ENCODE results near the gene UBAP1L. TPM values are rescaled to one million over a fixed set of nuclear protein-coding genes. Genes with fewer than 3 reads are reported as not detected.

Gene UBAP1L
- total and polyA plus RNA-seq, 4 experiments from 2014 or later: 0.86 to 16.6 (median 15.2) TPM; not detected in 1

DNA sequence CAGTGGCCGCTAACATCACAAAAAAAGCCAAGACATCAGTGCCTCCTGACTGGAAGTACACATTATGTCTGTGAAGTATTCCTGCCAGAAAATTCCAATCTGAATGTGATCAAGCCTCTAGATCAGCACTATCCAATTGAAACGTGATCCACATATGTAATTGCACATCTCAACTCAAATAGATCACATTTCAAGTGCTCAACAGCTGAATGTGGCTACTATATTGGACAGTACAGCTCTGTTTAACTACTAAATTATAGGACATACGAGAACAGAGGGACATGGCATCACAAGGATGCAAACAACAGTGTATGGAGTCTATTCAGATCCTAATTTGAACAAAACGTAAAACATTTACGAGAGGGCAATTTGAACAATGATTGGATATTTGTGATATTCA lies 542 bp upstream of the UBAP1L start:
- Mint-ChIP-seq H3K27ac (peak overlapping the region in 1 of 7 donors; percentile 1), H3K4me1 (peaks cover 0 to 5% (median 3%) of the 10 kb centered on the region in 4 donors), H3K9me3 (no peaks in the 10 kb centered on the region), H3K27me3 (no peaks in the 10 kb centered on the region), H3K4me3 (no peak overlapping the region), H3K36me3 (peaks cover 34 to 73% of the 10 kb centered on the region in 2 donors)
- H3K36me3 ChIP-seq (ENCODE audit: insufficient read depth, low read length): peaks cover 42% of the 10 kb centered on the region
- ChIA-PET CTCF (ENCODE audit: partially characterized antibody) (no interaction called here), POLR2A (ENCODE audit: partially characterized antibody) (interaction anchor here (1.1 kb wide), 1 partner anchor 189 kb away, joined by 4 read pairs; the partner anchor contains the start of gene RNU5B-1)
- no peaks in the 10 kb centered on the region for H3K27me3 ChIP-seq (ENCODE audit: insufficient read depth, low read length)
- H3K27ac ChIP-seq (ENCODE audit: low read depth, low read length): no peak overlapping the region
- no peaks in the 10 kb centered on the region for H3K9me3 ChIP-seq (ENCODE audit: control insufficient read depth in 1 of 2, low read length in 2 of 2)
- no peak overlapping the region for H3K4me3 ChIP-seq (ENCODE audit: low read length in 2 of 2)
- intact Hi-C loops (cut with micrococcal nuclease): no loop called here
- no peaks in the 10 kb centered on the region for H3K4me1 ChIP-seq (ENCODE audit: insufficient read depth, low read length)
- DNase-seq: no peak

- Mint-ChIP-seq H3K27me3 (no peaks in the 10 kb centered on the region), H3K4me3 (no peak overlapping the region), H3K4me1 (peaks cover 0 to 7% (median 4%) of the 10 kb centered on the region in 4 donors), H3K9me3 (no peaks in the 10 kb centered on the region), H3K27ac (no peak overlapping the region), H3K36me3 (peaks cover 18 to 50% of the 10 kb centered on the region in 2 donors)
- Histone ChIP-seq H3K4me3 (ENCODE audit: low read length in 2 of 2) (no peak overlapping the region), H3K27me3 (ENCODE audit: insufficient read depth, low read length) (no peaks in the 10 kb centered on the region), H3K9me3 (ENCODE audit: control insufficient read depth in 1 of 2, low read length in 2 of 2) (no peaks in the 10 kb centered on the region), H3K27ac (ENCODE audit: low read depth, low read length) (no peak overlapping the region), H3K4me1 (ENCODE audit: insufficient read depth, low read length) (no peaks in the 10 kb centered on the region), H3K36me3 (ENCODE audit: insufficient read depth, low read length) (peaks cover 24% of the 10 kb centered on the region)
- intact Hi-C loops (cut with micrococcal nuclease): no loop called here
- no peak for DNase-seq
- ChIA-PET CTCF (ENCODE audit: partially characterized antibody) (interaction anchor here (0.7 kb wide), 1 partner anchor 442 kb away, joined by 3 read pairs; no protein-coding TSS in a partner anchor), POLR2A (ENCODE audit: partially characterized antibody) (interaction anchor here (0.6 kb wide), 1 partner anchor 1394 kb away, joined by 3 read pairs; the partner anchor contains the start of gene RPL4)
Observed at GRCh38 chr15:65110676-65111292, 4.2 kb downstream of the UBAP1L start.

DNA sequence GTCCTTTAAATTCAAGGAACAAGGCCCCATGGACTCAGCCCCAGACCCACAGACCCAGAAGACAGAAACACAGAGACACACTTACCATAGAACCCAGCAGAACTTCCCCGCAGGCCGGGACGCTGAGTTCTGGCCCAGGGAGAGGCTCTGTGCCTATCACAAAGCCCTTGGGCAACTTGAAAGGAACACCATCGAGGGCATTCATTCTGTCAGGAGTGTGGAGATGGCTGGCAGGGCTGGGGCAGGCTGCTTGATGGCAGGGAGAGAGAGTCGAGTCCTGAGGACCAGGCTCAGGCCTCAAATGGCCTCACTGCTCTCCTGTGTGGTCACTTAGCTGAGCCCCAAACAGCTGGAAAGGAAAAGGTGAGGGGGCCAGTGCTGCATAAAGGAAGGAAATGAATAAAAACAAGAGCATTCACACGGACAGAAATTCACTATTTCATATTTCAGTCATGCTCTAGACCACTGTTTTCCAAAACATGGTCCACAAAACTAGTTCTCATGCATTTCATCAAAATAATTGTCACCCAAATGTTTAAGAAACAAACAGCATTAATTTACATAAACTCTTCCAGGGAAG lies 8.9 kb downstream of the UBAP1L start:
- H3K27ac ChIP-seq (ENCODE audit: low read depth, low read length): no peak overlapping the region
- DNase-seq: no peak
- Mint-ChIP-seq H3K4me3 (no peak overlapping the region), H3K27ac (peak overlapping the region in 2 of 7 donors; percentile 24 to 85), H3K27me3 (no peaks in the 10 kb centered on the region), H3K4me1 (peaks cover 0 to 8% (median 6%) of the 10 kb centered on the region in 4 donors), H3K9me3 (no peaks in the 10 kb centered on the region), H3K36me3 (peaks cover 16 to 36% of the 10 kb centered on the region in 2 donors)
- H3K36me3 ChIP-seq (ENCODE audit: insufficient read depth, low read length): peaks cover 8% of the 10 kb centered on the region
- ChIA-PET POLR2A (ENCODE audit: partially characterized antibody) (no interaction called here), CTCF (ENCODE audit: partially characterized antibody) (no interaction called here)
- no peaks in the 10 kb centered on the region for H3K27me3 ChIP-seq (ENCODE audit: insufficient read depth, low read length)
- intact Hi-C loops (cut with micrococcal nuclease): no loop called here
- no peaks in the 10 kb centered on the region for H3K9me3 ChIP-seq (ENCODE audit: control insufficient read depth in 1 of 2, low read length in 2 of 2)
- H3K4me3 ChIP-seq (ENCODE audit: low read length in 2 of 2): no peak overlapping the region
- no peaks in the 10 kb centered on the region for H3K4me1 ChIP-seq (ENCODE audit: insufficient read depth, low read length)

DNA sequence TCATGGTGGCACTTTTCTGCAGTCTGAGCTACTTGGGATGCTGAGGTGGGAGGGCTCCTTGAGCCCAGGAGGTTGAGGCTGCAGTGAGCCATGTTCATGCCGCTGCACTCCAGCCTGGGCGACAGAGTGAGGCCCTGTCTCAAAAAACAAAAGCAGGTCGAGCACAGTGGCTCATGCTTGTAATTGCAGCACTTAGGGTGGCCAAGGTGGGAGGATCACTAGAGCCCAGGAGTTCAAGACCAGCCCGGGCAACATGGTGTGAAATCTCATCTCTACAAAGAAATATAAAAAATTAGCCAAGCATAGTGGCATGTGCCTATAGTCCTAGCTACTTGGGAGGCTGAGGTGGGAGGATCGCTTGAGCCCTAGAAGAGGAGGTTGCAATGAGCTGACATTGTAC lies 10.0 kb downstream of the UBAP1L start:
- Histone ChIP-seq H3K27me3 (ENCODE audit: insufficient read depth, low read length) (no peaks in the 10 kb centered on the region), H3K36me3 (ENCODE audit: insufficient read depth, low read length) (peaks cover 15% of the 10 kb centered on the region), H3K27ac (ENCODE audit: low read depth, low read length) (no peak overlapping the region), H3K4me1 (ENCODE audit: insufficient read depth, low read length) (no peaks in the 10 kb centered on the region), H3K4me3 (ENCODE audit: low read length in 2 of 2) (no peak overlapping the region), H3K9me3 (ENCODE audit: control insufficient read depth in 1 of 2, low read length in 2 of 2) (no peaks in the 10 kb centered on the region)
- H3K4me1 Mint-ChIP-seq: peaks cover 0 to 8% (median 5%) of the 10 kb centered on the region in 4 donors
- no peak overlapping the region for H3K4me3 Mint-ChIP-seq
- POLR2A ChIA-PET (ENCODE audit: partially characterized antibody): no interaction called here
- H3K27me3 Mint-ChIP-seq: no peaks in the 10 kb centered on the region
- H3K36me3 Mint-ChIP-seq: peaks cover 24 to 38% of the 10 kb centered on the region in 2 donors
- CTCF ChIA-PET (ENCODE audit: partially characterized antibody): no interaction called here
- no peaks in the 10 kb centered on the region for H3K9me3 Mint-ChIP-seq
- intact Hi-C loops (cut with micrococcal nuclease): no loop called here
- DNase-seq: no peak
- H3K27ac Mint-ChIP-seq: no peak overlapping the region

GRCh38 chr15:65102912-65103311 lies 12.1 kb downstream of the UBAP1L start:
- intact Hi-C loops (cut with micrococcal nuclease): no loop called here
- peaks cover 0 to 5% (median 4%) of the 10 kb centered on the region in 4 donors for H3K4me1 Mint-ChIP-seq
- no peak overlapping the region for H3K4me3 Mint-ChIP-seq
- no peak overlapping the region for H3K4me3 ChIP-seq (ENCODE audit: low read length in 2 of 2)
- H3K9me3 ChIP-seq (ENCODE audit: control insufficient read depth in 1 of 2, low read length in 2 of 2): no peaks in the 10 kb centered on the region
- peaks cover 28% of the 10 kb centered on the region for H3K36me3 ChIP-seq (ENCODE audit: insufficient read depth, low read length)
- CTCF ChIA-PET (ENCODE audit: partially characterized antibody): no interaction called here
- no peaks in the 10 kb centered on the region for H3K27me3 ChIP-seq (ENCODE audit: insufficient read depth, low read length)
- H3K27me3 Mint-ChIP-seq: no peaks in the 10 kb centered on the region
- POLR2A ChIA-PET (ENCODE audit: partially characterized antibody): interaction anchor here (0.6 kb wide), 1 partner anchor 673 kb away, joined by 4 read pairs; no protein-coding TSS in a partner anchor
- H3K27ac Mint-ChIP-seq: no peak overlapping the region
- peaks cover 36 to 51% of the 10 kb centered on the region in 2 donors for H3K36me3 Mint-ChIP-seq
- no peak overlapping the region for H3K27ac ChIP-seq (ENCODE audit: low read depth, low read length)
- no peaks in the 10 kb centered on the region for H3K9me3 Mint-ChIP-seq
- no peaks in the 10 kb centered on the region for H3K4me1 ChIP-seq (ENCODE audit: insufficient read depth, low read length)
- no peak for DNase-seq

- H3K9me3 Mint-ChIP-seq: no peaks in the 10 kb centered on the region
- ChIA-PET CTCF (ENCODE audit: partially characterized antibody) (interaction anchor here (1.0 kb wide), 2 partner anchors 32 to 33 kb away, joined by 3 read pairs; no protein-coding TSS in a partner anchor), POLR2A (ENCODE audit: partially characterized antibody) (no interaction called here)
- H3K36me3 Mint-ChIP-seq: peaks cover 43 to 58% of the 10 kb centered on the region in 2 donors
- no peak overlapping the region for H3K4me3 Mint-ChIP-seq
- no peak overlapping the region for H3K4me3 ChIP-seq (ENCODE audit: low read length in 2 of 2)
- no peak overlapping the region for H3K27ac Mint-ChIP-seq
- H3K27me3 Mint-ChIP-seq: no peaks in the 10 kb centered on the region
- no peaks in the 10 kb centered on the region for H3K4me1 ChIP-seq (ENCODE audit: insufficient read depth, low read length)
- H3K36me3 ChIP-seq (ENCODE audit: insufficient read depth, low read length): peaks cover 28% of the 10 kb centered on the region
- H3K9me3 ChIP-seq (ENCODE audit: control insufficient read depth in 1 of 2, low read length in 2 of 2): no peaks in the 10 kb centered on the region
- intact Hi-C loops (cut with micrococcal nuclease): no loop called here
- H3K27me3 ChIP-seq (ENCODE audit: insufficient read depth, low read length): no peaks in the 10 kb centered on the region
- DNase-seq: no peak
- peaks cover 0 to 5% (median 4%) of the 10 kb centered on the region in 4 donors for H3K4me1 Mint-ChIP-seq
- no peak overlapping the region for H3K27ac ChIP-seq (ENCODE audit: low read depth, low read length)
Observed at GRCh38 chr15:65101891-65102708, 12.9 kb downstream of the UBAP1L start.

GRCh38 chr15:65101411-65101890 lies 13.5 kb downstream of the UBAP1L start:
- Histone ChIP-seq H3K4me3 (ENCODE audit: low read length in 2 of 2) (no peak overlapping the region), H3K36me3 (ENCODE audit: insufficient read depth, low read length) (peaks cover 28% of the 10 kb centered on the region), H3K9me3 (ENCODE audit: control insufficient read depth in 1 of 2, low read length in 2 of 2) (no peaks in the 10 kb centered on the region), H3K27ac (ENCODE audit: low read depth, low read length) (no peak overlapping the region), H3K4me1 (ENCODE audit: insufficient read depth, low read length) (no peaks in the 10 kb centered on the region), H3K27me3 (ENCODE audit: insufficient read depth, low read length) (no peaks in the 10 kb centered on the region)
- intact Hi-C loops (cut with micrococcal nuclease): no loop called here
- peaks cover 44 to 63% of the 10 kb centered on the region in 2 donors for H3K36me3 Mint-ChIP-seq
- H3K4me1 Mint-ChIP-seq: peaks cover 0 to 5% (median 4%) of the 10 kb centered on the region in 4 donors
- DNase-seq: peak in 3 of 5 donors; percentile 21 to 30 (median 28)
- H3K9me3 Mint-ChIP-seq: no peaks in the 10 kb centered on the region
- no peak overlapping the region for H3K4me3 Mint-ChIP-seq
- ChIA-PET CTCF (ENCODE audit: partially characterized antibody) (interaction anchor here (1.0 to 1.1 kb wide), 3 partner anchors 32 to 85 kb away, joined by 3 read pairs; no protein-coding TSS in a partner anchor), POLR2A (ENCODE audit: partially characterized antibody) (no interaction called here)
- no peaks in the 10 kb centered on the region for H3K27me3 Mint-ChIP-seq
- H3K27ac Mint-ChIP-seq: no peak overlapping the region

All from CD4-positive, alpha-beta memory T cell (primary cell).